Heart right ventricle (tissue), 16 donors: ENCODE measurements around the gene KNSTRN. TPM values are rescaled to one million over a fixed set of nuclear protein-coding genes. Genes with fewer than 3 reads are reported as not detected.
A peak's percentile ranks its signal among the peaks of the same experiment; 100 is the strongest.

Experiments used
- ATAC-seq, 8 donors: fragments of 200-7000 bp; cut with Tn5 transposase; one replicate each; pipeline ENCODE4 v1.9.1; 2020; ENCODE audit warnings: mild to moderate bottlenecking in 8 of 8, moderate library complexity in 8 of 8, moderate number of reproducible peaks in 1 of 8
- DNase-seq, 2 donors: peaks; one replicate each; pipeline ENCODE4 v3.0.0-alpha.2; 2020
- H3K27ac ChIP-seq, 10 donors: fragments of 200-600 bp; sonication (generic) in 2 of 10; one replicate each; pipeline versions ENCODE4 v1.5.0 to v1.8.0; 2020 to 2022; ENCODE audit warnings: mild to moderate bottlenecking in 3 of 10
- H3K27me3 ChIP-seq, 7 donors: fragments of 200-600 bp; one replicate each; pipeline ENCODE4 v1.8.0; 2021 to 2022; ENCODE audit warnings: mild to moderate bottlenecking in 2 of 7
- H3K36me3 ChIP-seq, 9 donors: fragments of 200-600 bp; sonication (generic) in 1 of 9; one replicate each; pipeline versions ENCODE4 v1.5.0 to v1.8.0; 2020 to 2022; ENCODE audit warnings: mild to moderate bottlenecking in 2 of 9
- H3K4me1 ChIP-seq, 9 donors: fragments of 200-600 bp; sonication (generic) in 1 of 9; one replicate each; pipeline versions ENCODE4 v1.5.0 to v1.8.0; 2020 to 2022; ENCODE audit warnings: mild to moderate bottlenecking in 4 of 9
- H3K4me3 ChIP-seq, 10 donors: fragments of 200-600 bp; sonication (generic) in 2 of 10; one replicate each; pipeline versions ENCODE4 v1.5.0 to v1.8.0; 2020 to 2022; ENCODE audit warnings: mild to moderate bottlenecking in 7 of 10, moderate library complexity in 2 of 10
- H3K9me3 ChIP-seq, 11 donors: fragments of 200-600 bp in 10 of 11; sonication (generic) in 2 of 11; one replicate each; pipeline versions ENCODE4 v1.5.0 to v1.8.0; 2013 to 2022; ENCODE audit warnings: mild to moderate bottlenecking in 2 of 11, control low read depth in 1 of 11, moderate library complexity in 1 of 11
- CTCF ChIP-seq, 9 donors: fragments of 200-600 bp; sonication (generic) in 2 of 9; IDR thresholded peaks; one replicate each; pipeline versions ENCODE4 v1.5.0 to v1.8.0; 2021 to 2022; ENCODE audit warnings: antibody characterized with exemption in 9 of 9, mild to moderate bottlenecking in 5 of 9, moderate library complexity in 1 of 9
- WGBS, 2 donors: extraction: QIAGEN DNeasy Blood & Tissue Kit; methylation state at CpG; one replicate each; pipeline ENCODE4 v1.1.7; 2013; ENCODE audit warnings: inconsistent platforms in 1 of 2; 5-methylcytosine and 5-hydroxymethylcytosine counted together
- intact Hi-C, 10 donors: fragments of 100-400 bp; cut with DNase I; formaldehyde crosslinking; loops; one replicate each; pipeline versions ENCODE4 v1.11.1 to v1.14.2; 2022
- polyA plus RNA-seq, 2 donors: library from polyadenylated mRNA; stranded (reverse); fragments of 200-250 nt; gene quantifications; one replicate each; pipeline ENCODE4 v1.2.3, GENCODE V29; 2013
- total RNA-seq, 10 donors: library from RNA; stranded (reverse); fragmentation: NEBNext Ultra II Directional in 3 of 10; extraction: Animal tissue kit (Norgen Biotek cat#: 25700) in 3 of 10; gene quantifications; one replicate each; pipeline versions ENCODE4 v1.2.1 to v1.2.4, GENCODE V29; 2021 to 2023
- donor health status: Arrhythmogenic right ventricular cardiomyopathy.
- donor health status: ischemic (EF 13 %, LVEDD 7.1; RV severe dilation, severe dysfunction).
- donor health status: healthy with polysubstance abuse.
- donor health status: DM: no; HTN: yes; CAD: no.
- donor health status: DM: no; HTN: no; CAD: no.
- donor health status: ischemic (EF 25% LVEDD 6.9; RV normal size, moderate dysfunction).
- donor health status: ischemic (EF 25% LVEDD 5.7; RV mildly dilated, moderate dysfunction).
- donor health status: healthy.
- donor health status: DM: yes; HTN: yes; CAD: no.
- donor health status: Ischemic cardiomyopathy.
- donor health status: ischemic (EF 35%, LVEDD 5.7; RV mildly dilated, moderate dysfunction).
- donor health status: nonischemic (EF 11% LVEDD 7.7; RV severe dilation, severe dysfunction).
- donor health status: DM: yes; HTN: yes; CAD: no.
- donor health status: PGD.
- donor health status: ischemic (EF 29% LVEDD 5.4; RV normal size, mild dysfunction).
- donor health status: nonischemic (EF 23%, LVEDD 6.1; RV moderate dilation, normal function).

The KNSTRN gene
- total and polyA plus RNA-seq, 12 donors: 5.3 to 16.0 (median 8.3) TPM

- H3K36me3 ChIP-seq: no peaks in the 10 kb centered on the region
- WGBS, 2 donors: 44 to 56% methylated on average over 2 of the region's 2 CpGs
- TF ChIP-seq CTCF (IDR thresholded peaks at IDR 0.05): no peak
- H3K9me3 ChIP-seq: no peaks in the 10 kb centered on the region
- peaks cover 0 to 18% (median 5%) of the 10 kb centered on the region in 9 donors for H3K4me1 ChIP-seq
- H3K27me3 ChIP-seq: no peaks in the 10 kb centered on the region
- intact Hi-C loops: loop anchor here in 2 of 10 donors (5.0 to 10.0 kb wide), 2 partner anchors 34 to 48 kb away; partner anchors contain the start of genes INAFM2 (in 1 of the 2) and IVD (in 1 of the 2)
- ATAC-seq: no peak
- no peak overlapping the region for H3K4me3 ChIP-seq
- H3K27ac ChIP-seq: no peak overlapping the region
- no peak for DNase-seq
Observed at GRCh38 chr15:40372981-40373380, 9.5 kb upstream of the KNSTRN start.

- Histone ChIP-seq H3K36me3 (no peaks in the 10 kb centered on the region), H3K27me3 (no peaks in the 10 kb centered on the region), H3K4me1 (peaks cover 0 to 27% (median 11%) of the 10 kb centered on the region in 9 donors), H3K27ac (no peak overlapping the region), H3K9me3 (no peaks in the 10 kb centered on the region), H3K4me3 (no peak overlapping the region)
- no peak for TF ChIP-seq CTCF (IDR thresholded peaks at IDR 0.05)
- intact Hi-C loops: loop anchor here in 1 of 10 donors (10.0 kb wide), 1 partner anchor 53 kb away; the partner anchor contains the start of gene INAFM2
- no peak for DNase-seq
- 83 to 87% methylated on average over 3 of the region's 3 CpGs for WGBS, 2 donors
- ATAC-seq: no peak
Observed at GRCh38 chr15:40377606-40378005, 4.9 kb upstream of the KNSTRN start.

GRCh38 chr15:40379374-40379773 lies 3.1 kb upstream of the KNSTRN start:
- intact Hi-C loops: loop anchor here in 1 of 10 donors (10.0 kb wide), 1 partner anchor 55 kb away; the partner anchor contains the start of gene INAFM2
- H3K27me3 ChIP-seq: no peaks in the 10 kb centered on the region
- peak overlapping the region in 6 of 10 donors; percentile 42 to 78 (median 60) for H3K27ac ChIP-seq
- no peaks in the 10 kb centered on the region for H3K9me3 ChIP-seq
- no peak overlapping the region for H3K4me3 ChIP-seq
- no peaks in the 10 kb centered on the region for H3K36me3 ChIP-seq
- no peak for TF ChIP-seq CTCF (IDR thresholded peaks at IDR 0.05)
- peaks cover 0 to 32% (median 21%) of the 10 kb centered on the region in 9 donors for H3K4me1 ChIP-seq
- 90 to 93% methylated on average over 4 of the region's 4 CpGs for WGBS, 2 donors
- ATAC-seq: no peak
- DNase-seq: no peak

GRCh38 chr15:40379853-40380252 lies 2.7 kb upstream of the KNSTRN start:
- Histone ChIP-seq H3K36me3 (no peaks in the 10 kb centered on the region), H3K4me3 (no peak overlapping the region), H3K27me3 (no peaks in the 10 kb centered on the region), H3K27ac (peak overlapping the region in 7 of 10 donors; percentile 42 to 78 (median 65)), H3K9me3 (no peaks in the 10 kb centered on the region), H3K4me1 (peaks cover 0 to 36% (median 21%) of the 10 kb centered on the region in 9 donors)
- intact Hi-C loops: loop anchor here in 1 of 10 donors (10.0 kb wide), 1 partner anchor 55 kb away; the partner anchor contains the start of gene INAFM2
- 11 to 14% methylated on average over 4 of the region's 4 CpGs for WGBS, 2 donors
- DNase-seq: peak in 1 of 2 donors; percentile 66
- TF ChIP-seq CTCF (IDR thresholded peaks at IDR 0.05): no peak
- ATAC-seq: peak in 7 of 8 donors; percentile 31 to 84 (median 71)
